ENCODE data around the gene PACS2.

Gene PACS2

DNA sequence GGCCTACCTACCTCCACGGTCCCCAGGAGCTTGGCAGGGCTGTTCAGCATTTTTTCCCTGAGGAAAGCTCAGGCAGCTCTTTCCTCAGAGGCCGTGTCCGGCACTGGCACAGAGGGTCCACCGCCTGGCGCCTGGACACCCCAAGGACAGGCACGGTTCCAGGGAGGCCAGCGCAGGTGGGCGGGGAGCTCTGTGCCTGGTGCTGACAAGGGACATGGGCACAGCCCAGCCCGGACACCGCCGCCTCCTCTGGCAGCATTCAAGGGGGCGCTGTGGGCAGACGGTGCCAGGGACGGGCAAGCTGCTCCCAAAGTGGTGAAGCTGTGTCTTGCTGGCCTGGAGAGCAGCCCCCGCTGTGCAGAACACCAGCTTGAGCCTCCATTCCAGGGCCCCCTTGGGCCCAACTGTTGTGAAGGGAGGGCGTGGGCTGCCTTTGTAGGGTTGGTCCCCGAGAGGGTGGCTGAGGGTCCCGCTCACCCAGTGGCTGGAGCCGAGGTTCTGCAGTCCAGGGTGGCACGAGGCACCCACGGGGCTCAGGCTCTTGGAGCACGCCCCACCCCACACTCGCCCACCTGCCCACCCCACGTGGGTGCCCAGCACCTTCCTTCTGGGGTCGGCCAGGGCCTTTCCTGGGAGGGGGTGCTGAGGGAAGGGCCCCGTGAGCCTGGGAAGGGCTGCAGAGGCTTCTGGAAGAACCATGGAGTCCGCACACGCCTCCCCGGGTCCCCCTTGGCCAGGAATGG, 54.5 kb downstream of the PACS2 start:
- DNase-seq (ENCODE audit: low read depth): no peak

DNA sequence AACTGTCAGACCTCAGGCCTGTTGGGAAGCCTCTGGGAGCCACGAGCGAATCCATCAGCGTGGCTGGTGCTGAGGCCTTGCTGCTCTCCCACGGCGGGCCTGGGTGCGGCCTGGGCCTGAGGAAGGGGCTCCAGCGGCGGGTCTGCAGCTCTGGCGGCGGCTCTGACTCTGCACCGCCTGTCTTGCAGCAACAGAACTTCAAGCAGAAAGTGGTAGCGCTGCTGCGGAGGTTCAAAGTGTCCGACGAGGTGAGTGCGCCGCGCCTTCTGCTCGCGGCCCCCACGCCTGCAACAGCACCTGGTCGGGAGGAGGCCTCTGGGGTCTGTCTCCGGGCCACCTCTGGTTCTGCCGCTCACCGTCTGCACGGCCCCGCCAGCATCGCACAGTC, 55.1 kb downstream of the PACS2 start:
- no peak for DNase-seq (ENCODE audit: low read depth)

DNA sequence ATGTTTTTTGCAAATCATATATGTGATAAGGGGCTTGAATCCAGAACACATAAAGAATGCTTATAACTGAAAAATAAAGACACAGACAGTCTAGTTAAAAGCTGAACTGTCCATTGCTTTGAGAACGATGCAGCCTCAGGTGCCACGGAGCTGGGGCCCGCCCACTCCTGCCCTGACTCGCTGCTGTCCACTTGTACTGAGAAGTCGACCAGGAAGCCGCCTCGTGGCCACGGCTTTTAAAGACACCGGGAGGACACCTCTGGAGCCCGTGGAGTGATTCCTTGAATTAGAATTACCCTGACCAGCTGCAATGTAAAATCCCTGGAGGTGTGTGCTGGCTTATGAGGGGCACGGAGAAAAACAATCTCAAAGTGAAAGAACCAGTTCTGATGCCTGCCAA, 59.8 kb downstream of the PACS2 start:
- DNase-seq (ENCODE audit: low read depth): no peak

DNA sequence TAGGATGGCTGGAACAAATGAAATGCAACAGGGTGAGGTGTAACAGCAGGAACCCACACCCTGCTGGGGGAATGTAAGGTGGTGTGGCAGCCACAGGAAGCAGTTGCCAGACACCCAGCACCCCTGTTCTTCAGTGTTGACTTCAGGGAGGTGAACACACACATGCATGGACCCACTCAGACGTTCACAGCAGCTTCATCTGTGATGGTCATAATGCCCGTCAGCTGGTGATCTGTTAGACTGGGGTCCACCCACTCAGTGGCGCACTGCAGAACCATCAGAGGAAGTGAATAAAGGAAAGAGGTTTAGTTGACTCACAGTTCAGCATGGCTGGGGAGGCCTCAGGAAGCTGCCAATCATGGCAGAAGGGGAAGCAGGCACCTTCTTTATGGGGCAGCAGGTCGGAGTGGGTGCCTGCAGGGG, 61.1 kb downstream of the PACS2 start:
- DNase-seq (ENCODE audit: low read depth): no peak

DNA sequence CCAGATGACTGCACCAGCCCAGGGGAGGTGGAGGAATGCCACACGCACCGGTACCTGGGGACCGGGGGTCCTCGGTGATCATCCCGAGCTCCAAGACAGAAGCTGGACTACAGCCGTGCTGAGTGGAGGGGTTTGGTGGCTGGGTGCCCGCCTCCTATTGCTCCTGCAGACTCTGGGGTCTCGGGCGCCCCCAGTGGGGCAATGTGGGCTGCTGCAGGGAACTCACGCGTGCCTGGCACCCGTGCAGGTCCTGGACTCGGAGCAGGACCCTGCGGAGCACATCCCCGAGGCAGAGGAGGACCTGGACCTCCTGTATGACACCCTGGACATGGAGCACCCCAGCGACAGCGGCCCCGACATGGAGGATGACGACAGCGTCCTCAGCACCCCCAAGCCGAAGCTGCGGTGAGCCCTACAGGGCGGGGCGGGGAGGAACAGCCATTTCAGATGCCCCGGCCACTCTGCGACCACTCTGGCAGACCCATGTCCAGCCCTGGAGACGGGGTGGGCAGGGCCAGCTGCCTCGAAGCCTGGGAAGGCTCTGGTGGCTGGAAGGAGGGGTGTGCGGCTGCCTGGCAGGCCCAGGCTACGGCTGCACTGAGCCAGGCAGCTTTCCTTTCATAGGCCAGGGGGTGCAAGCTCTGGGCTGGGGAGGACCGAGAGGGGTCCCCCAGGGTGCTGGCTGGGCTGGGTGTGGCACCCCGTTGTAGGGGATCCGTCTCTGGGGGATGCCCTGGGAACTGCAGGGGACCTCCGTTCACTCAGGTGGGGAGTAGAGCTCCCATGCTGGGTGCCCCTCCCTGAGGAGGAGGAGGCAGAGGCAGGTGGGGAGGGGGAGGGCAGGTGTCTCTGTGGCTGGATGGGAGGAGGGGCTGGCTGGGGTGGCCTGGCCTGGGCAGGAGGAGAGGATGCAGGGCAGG, 62.2 kb downstream of the PACS2 start:
- no peak for DNase-seq (ENCODE audit: low read depth)

DNA sequence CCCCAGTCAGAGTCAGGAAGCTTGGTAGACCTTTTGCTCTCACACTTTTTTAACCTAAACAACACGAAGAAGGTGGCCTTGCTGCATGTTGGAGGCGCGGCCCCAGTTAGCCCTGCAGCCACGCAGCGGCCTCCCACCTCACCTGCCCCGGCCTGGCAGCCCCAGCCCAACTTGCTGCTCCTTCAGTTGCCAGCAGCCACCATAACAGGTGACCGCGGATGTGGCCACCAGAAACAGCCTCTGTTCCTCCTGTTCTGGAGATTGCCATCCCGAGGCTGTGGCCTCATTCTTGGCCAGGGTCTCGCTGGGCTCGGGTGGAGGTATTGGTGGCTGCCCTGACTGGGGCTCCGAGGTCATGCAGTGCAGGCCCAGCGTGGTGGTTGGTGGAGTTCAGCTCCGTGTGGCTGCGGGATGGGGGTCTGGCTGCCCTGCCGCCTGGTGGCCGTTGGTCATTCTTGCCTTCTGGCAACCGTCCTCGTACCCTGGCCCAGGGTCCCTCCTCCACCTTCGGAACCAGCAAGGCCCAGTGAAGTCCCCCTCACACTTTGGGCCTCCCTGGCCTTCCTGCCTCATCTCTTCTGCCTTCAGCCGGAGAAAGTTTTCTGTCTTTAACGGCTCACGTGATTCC, 63.1 kb downstream of the PACS2 start:
- DNase-seq (ENCODE audit: low read depth): no peak

DNA sequence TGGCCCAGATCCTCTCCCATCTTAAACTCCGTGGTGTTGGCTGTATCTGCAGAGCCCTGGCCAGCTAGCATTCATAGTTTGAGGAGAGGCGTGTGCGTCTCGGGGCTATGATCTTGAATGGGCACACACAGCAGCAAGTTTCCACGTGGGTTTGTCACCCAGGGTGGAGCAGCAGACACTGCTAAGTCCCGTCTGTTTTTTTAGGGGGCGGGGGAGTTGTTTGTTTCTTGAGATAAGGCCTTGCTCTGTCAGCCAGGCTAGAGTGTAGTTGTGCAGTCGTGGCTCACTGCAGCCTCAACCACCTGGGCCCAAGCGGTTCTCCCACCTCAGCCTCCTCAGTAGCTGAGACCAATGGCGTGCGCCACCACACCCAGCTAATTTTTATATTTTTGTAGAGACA, 63.7 kb downstream of the PACS2 start:
- DNase-seq (ENCODE audit: low read depth): no peak

DNA sequence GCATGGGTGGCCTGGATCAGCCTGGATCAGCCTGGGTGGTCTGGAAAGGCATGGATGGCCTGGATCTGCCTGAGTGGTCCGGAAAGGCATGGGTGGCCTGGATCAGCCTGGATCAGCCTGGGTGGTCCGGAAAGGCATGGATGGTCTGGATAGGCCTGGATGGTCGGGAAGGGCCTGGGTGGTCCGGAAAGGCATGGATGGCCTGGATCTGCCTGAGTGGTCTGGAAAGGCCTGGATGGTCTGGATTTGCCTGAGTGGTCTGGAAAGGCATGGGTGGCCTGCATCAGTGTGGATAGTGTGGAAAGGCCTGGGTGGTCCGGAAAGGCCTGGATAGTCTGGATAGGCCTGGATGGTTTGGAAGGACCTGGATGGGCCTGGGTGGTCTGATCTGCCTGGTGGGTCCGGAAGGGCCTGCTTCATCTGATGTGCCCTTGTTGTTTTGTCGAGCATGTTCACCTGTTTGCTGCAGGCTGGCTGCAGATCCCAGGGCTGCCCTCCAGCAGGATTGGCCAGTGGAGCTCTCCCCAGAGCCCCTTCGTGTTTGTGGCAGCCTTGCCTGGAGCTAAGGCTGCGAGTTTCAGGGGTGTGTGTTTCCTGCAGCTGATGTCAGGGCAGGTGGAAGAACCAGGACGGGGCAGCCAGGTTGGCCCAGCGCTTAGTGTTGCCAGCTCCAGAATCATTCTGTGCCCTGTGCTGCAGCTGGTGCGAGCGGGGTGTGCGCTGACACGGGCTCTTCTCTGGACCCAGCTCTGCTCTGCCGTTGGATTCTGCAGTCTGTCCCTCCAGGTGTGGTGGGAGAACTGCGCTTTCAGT, 64.5 kb downstream of the PACS2 start:
- no peak for DNase-seq (ENCODE audit: low read depth)

DNA sequence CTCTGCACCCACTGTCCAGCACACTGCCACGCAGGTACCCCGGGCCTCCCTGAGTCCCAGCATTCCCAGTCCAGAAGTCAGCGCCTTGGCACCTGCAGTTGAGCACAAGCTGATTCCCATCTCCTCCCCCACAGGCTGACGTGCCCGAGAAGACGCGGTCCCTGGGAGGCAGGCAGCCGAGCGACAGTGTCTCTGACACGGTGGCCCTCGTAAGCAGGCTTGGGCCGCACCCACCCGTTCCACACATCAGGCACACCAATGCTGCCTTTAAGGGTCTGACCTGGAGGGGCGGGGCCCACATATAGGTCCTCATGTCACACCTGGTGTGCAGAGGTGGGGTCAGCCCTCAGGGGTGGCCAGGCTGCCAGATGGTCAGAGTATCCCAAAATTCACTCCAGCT, 65.4 kb downstream of the PACS2 start:
- no peak for DNase-seq (ENCODE audit: low read depth)

DNA sequence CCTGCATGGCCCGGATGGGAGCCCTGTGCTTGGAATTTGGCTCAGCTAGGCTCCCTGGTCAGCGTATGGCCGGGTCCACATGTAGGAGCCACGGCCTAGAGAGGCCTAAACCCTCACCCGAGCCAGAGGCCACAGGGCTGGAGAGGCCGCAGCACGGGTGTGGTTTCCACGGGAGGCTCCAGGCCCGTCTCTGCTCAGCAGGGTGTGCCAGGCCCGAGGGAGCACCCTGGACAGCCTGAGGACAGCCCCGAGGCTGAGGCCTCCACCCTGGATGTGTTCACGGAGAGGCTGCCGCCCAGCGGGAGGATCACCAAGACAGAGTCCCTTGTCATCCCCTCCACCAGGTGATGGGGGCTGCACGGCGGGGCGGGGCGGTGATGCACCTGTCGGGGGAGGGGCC, 66.2 kb downstream of the PACS2 start:
- DNase-seq (ENCODE audit: low read depth): no peak

DNA sequence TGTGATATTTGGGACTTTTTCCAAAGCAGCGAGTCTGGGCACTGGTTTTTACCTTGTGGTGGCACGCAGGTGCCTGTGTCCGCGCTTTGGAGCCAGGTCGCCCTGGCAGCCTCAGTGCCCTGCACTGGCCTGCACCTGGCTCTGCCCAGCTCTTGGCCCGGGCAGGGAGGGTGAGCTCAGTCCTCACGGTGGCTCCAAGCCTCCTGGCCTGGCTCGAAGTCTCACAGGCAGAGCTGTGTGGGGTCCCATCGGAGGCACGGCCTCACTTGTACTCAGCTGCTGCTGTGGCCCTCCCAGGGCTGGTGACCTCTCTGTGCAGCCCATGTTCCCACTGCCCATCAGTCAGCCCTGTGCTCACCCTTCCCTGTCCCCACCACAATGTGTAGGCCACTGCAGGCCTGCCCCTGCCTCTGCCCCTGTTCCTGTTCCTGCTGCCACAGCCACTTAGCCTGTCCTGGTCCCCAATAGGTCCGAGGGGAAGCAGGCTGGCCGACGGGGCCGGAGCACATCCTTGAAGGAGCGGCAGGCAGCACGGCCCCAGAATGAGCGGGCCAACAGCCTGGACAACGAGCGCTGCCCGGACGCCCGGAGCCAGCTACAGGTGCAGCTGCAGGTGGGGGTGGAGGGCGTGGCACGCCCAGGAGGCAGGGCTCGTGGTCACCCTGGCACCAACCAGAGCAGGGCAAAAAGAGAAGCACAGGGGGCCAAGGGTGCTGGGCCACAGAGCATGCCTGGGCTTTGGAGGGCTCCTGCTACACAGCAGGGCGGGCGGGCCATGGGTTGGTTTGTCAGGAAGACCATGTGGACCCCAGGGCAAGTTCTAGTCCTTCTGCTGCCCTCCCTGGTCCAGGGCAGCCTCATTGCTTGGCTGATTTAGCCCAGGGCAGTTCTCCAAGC, 67.1 kb downstream of the PACS2 start:
- no peak for DNase-seq (ENCODE audit: low read depth)

DNA sequence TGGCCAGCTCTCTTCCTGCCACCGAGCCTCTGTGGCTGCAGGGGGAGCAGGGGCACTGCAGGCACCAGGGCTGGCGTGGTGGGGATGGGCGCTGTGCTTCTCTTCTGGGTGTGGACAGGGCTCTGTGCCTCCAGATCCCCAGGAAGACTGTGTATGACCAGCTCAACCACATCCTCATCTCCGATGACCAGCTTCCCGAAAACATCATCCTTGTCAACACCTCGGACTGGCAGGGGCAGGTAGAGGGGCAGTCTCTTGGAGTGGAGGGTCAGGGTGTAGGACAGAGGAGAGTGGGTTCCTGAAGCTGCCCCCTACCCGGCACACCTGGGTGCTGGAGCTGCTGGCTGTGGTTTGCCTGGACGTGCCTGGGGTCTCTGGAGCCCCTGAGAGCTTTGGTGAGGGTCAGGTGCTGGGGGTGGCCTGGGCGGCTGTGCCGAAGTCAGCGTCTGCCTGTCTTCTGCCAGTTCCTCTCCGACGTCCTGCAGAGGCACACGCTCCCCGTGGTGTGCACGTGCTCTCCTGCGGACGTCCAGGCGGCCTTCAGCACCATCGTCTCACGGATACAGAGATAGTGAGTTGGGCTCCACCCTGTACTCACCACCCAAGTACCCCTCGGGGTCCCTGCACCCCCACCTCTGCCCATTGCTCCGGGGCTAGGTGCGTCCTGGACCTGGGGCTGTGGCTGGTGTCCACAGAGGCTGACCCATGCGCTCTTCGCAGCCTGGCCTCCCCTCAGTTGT, 68.0 kb downstream of the PACS2 start:
- no peak for DNase-seq (ENCODE audit: low read depth)

DNA sequence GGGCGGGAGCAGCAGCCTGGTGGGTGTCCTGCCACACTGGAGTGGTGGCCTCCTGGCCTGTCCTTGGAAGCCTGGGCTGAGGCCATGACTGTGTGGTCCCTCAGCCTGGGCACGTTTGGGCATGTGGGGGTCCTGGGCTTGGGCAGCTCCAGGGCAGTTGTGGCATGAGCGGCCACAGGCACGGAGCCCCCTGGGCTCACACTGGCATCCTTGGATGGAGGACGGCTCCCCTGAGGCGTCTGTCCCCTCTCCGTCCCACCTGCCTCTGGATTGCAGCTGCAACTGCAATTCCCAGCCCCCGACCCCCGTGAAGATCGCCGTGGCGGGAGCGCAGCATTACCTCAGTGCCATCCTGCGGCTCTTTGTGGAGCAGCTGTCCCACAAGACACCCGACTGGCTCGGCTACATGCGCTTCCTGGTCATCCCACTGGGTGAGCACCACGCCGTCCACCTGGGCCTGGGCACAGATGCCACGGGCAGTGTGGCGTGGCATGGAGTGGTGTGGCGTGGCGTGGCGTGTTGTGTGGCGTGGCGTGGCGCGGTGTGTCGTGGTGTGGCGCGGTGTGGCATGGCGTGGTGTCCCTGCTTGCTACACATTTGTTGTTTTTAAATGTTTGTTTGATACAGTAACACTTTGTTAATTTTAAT, 68.7 kb downstream of the PACS2 start:
- DNase-seq (ENCODE audit: low read depth): no peak

DNA sequence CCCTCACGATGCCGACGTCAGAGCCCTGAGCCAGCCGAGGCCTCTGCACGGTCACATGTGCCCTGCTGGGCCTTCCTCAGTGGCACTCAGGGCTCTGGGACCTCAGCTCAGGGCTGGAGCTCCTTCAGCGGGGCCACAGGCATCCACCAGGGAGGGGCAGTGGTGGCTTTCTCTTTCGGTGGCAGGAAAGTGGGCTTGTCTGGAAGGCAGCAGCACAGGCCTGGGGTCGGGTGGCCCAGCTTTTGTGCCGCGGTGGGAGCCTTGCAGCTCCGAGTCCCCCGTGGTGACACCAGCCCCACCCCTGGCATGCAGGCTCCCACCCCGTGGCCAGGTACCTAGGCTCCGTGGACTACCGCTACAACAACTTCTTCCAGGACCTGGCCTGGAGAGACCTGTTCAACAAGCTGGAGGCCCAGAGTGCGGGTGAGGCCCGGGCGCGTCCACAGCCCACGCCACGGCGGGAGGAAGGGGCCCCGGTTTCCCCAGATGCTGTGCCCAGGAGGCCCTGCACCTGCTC, 69.6 kb downstream of the PACS2 start:
- DNase-seq (ENCODE audit: low read depth): no peak

DNA sequence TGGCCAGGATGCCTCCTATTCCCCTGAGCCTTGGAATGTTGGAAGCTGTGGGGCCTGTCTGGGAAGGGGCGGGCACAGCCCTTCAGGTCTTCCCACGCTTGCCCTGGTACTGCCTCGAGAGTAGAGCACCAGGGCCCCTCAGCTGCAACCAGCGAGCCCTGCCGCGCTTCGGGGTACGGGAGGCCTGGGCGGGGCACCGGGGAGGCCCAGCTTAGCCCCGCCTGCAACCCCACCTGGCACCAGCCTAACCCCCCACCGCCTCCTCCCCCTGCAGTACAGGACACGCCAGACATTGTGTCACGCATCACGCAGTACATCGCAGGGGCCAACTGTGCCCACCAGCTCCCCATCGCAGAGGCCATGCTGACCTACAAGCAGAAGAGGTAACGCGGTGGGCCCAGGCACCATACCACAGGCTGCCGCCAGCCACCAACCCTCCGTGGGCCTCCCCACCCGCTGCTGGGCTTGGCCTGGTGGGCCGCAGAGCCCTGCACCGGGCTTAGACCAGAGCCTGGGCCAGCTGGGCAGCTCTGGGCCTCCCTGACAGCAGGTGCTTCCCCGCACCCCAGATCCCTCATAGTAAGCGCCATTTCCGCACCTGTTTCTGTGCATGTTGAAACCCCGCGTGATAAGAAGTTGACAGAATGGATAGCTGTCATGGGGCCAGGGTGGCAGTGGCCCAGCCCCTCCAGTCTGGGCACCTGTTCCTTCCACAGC, 70.2 kb downstream of the PACS2 start:
- DNase-seq (ENCODE audit: low read depth): no peak

DNA sequence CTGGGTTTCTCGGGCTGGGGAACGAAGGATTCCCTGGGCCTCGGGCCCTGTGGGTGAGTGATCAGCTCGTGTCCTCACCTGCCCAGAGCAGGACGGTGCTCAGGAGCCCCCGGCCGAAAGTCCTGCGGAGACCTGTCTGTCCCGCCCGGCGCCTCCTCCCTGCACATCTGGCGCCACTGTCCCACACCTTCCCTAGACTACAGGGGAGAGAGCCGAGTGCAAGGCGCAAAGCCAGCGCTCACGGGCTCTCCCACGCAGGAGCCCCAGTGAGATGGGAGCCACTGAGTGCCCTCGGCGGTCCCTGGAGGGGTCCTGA, 70.7 kb downstream of the PACS2 start:
- no peak for DNase-seq (ENCODE audit: low read depth)

DNA sequence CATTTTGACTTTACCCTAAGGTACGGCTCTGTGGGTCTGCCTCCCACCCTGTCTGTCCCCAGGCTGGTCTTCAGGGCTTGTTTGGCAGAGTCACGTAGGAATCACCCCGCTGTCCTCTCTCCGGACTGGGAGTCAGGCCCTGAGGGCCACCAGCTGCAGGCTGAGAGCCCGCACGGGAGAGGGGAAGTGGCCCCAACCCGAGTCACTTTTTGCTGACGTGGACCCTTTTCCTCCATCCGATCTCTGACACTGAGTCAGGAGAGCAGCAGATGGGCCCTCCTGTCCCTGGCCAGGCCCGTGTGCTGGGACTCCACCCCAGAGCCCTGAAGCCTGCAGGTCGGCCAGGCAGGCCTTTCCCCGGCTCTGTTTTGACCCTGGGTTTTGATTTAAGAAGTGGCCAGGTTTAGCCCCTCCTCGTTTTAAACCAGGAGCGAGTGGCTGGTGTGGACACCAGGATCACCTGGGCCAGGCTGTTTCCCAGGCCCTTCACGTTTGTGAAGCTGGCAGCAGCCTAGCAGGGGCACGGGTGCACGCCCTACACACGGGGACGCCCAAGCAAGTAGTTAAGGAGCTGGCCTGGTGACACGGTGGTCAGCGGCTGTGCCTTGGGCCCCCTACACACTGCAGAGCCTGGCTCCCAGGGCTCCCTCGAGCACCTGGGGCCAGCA, 71.3 kb downstream of the PACS2 start:
- DNase-seq (ENCODE audit: low read depth): no peak

All from stimulated activated CD8-positive, alpha-beta memory T cell treated with anti-CD3 and anti-CD28 coated beads, Interleukin-15, amount 100 ng/mL, for 24 hours (primary cell).